Stimulated activated naive CD8-positive, alpha-beta T cell treated with anti-CD3 and anti-CD28 coated beads, Interleukin-15, amount 100 ng/mL, for 72 hours (primary cell): ENCODE data around the gene DBNDD2.

Source experiments
- ATAC-seq: fragments of 150-1000 bp; cut with Tn5 transposase; 2 replicates; pipeline ENCODE4 v1.10.0; 2021; ENCODE audit warnings: mild to moderate bottlenecking, moderate library complexity
- DNase-seq, 2 donors: peaks; one replicate each; pipeline ENCODE4 v3.0.0; 2021 to 2022
- H3K27ac Mint-ChIP-seq, 2 donors: one replicate each; pipeline ENCODE4 v1.8.0; 2022; ENCODE audit warnings: mild to moderate bottlenecking in 2 of 2, mixed read lengths in 2 of 2, moderate library complexity in 2 of 2
- H3K27me3 Mint-ChIP-seq: one replicate; pipeline ENCODE4 v1.8.0; 2022; ENCODE audit warnings: mixed read lengths
- H3K4me1 Mint-ChIP-seq: one replicate; pipeline ENCODE4 v1.8.0; 2022; ENCODE audit warnings: mild to moderate bottlenecking, mixed read lengths
- H3K4me3 Mint-ChIP-seq, 2 donors: one replicate each; pipeline ENCODE4 v1.8.0; 2022; ENCODE audit warnings: mild to moderate bottlenecking in 2 of 2, mixed read lengths in 2 of 2, moderate library complexity in 1 of 2
- H3K9me3 Mint-ChIP-seq, 2 donors: one replicate each; pipeline ENCODE4 v1.8.0; 2022; ENCODE audit warnings: mixed read lengths in 2 of 2

The DBNDD2 gene

DNA sequence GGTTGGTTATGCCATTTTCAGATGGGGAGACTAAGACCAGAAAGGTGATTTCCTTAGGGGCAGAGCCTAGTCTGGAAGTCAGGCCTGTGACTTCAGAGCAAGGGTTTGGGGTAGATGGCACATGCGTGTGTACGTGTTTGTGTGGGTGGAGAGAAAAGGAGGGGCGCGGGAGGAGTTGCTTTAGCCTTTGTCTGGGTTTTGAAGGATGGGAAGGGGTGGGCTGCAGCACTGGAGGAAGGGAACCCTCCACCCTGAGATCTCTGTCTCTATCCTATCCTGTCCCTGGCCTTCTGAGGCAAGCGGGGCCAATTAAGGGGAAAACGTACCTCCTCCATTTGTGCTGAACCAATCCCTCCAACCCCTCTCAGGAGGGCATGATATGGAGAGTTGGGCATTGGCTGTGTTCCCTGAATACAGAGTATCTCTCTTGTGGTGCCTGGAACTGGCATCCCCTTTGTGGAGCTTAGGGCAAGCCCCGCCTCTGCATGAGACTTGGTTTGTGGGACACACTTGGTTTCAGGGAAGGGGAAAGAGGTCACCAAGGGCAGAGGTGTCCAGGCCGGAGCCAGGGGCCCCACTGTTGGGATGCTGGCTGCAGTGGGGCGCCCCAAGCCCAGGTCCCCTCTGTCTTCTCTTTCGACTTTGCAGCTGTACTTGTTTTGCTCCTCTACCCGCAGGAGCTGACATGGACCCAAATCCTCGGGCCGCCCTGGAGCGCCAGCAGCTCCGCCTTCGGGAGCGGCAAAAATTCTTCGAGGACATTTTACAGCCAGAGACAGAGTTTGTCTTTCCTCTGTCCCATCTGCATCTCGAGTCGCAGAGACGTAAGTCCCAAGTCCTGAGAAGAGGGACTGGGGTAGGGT, at the start of gene DBNDD2:
Gene DBNDD2 (plus strand): TSS at position 507 of the 863 bp plus-strand sequence. CDS start 179 bp downstream, at position 686.
- Mint-ChIP-seq H3K27me3 (no peaks in the 10 kb centered on the region), H3K9me3 (no peaks in the 10 kb centered on the region), H3K27ac (peak within 1 kb of the TSS in 1 of 2 donors; percentile 92), H3K4me1 (peaks cover 35% of the 10 kb centered on the region), H3K4me3 (peak within 1 kb of the TSS; percentile 89 to 92)
- ATAC-seq (peak; percentile 46), DNase-seq (peak in 1 of 2 donors; percentile 28)

- Mint-ChIP-seq H3K27ac (peak overlapping the region in 1 of 2 donors; percentile 82), H3K27me3 (no peaks in the 10 kb centered on the region), H3K9me3 (no peaks in the 10 kb centered on the region), H3K4me3 (no peak overlapping the region), H3K4me1 (peaks cover 74% of the 10 kb centered on the region)
- ATAC-seq (no peak), DNase-seq (no peak)
These were observed 49.1 kb upstream of the DBNDD2 start for GRCh38 chr20:45359069-45359405.

DNA sequence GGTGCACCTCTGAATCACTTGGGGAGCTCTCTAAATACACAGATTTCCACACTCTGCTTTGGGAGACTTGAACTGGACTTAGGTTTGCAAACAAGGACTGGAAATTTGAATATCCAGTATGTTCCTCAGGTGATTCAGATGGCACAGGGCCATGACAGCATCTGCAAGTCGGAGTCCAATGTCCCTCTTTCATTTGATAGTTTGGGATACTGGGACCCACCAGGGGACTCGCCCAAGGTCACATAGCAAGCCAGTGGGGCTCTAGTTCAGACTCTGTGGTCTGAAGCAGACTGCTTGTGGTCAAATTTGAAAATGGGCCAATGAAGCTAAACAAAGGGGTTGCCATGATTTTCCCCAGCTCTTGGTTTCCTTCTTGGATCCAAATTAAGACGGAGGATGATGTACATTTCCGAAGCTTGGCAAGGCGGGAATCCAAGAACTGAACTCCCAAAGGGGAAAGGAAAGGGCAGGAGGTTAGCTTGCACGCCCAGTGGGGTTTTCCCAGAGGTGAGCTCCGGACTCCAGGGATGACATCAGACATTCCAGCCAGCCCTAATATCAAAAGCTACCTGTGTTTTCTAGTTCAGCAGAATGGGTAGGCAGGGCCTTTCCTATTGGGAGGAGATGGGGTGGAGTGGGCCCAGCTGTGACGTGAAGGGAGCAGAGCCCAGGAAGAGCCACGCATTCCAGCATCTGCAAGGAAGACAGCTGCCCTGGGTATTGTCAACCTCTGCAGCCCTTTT, 48.5 kb upstream of the DBNDD2 start:
- DNase-seq (no peak), ATAC-seq (no peak)
- Mint-ChIP-seq H3K4me3 (no peak overlapping the region), H3K27me3 (no peaks in the 10 kb centered on the region), H3K27ac (no peak overlapping the region), H3K9me3 (no peaks in the 10 kb centered on the region), H3K4me1 (peaks cover 74% of the 10 kb centered on the region)

- H3K27ac Mint-ChIP-seq: no peak overlapping the region
- no peaks in the 10 kb centered on the region for H3K9me3 Mint-ChIP-seq
- no peak overlapping the region for H3K4me3 Mint-ChIP-seq
- no peak for ATAC-seq
- no peaks in the 10 kb centered on the region for H3K27me3 Mint-ChIP-seq
- DNase-seq: no peak
- H3K4me1 Mint-ChIP-seq: peaks cover 73% of the 10 kb centered on the region
These were observed 46.3 kb upstream of the DBNDD2 start for GRCh38 chr20:45361793-45362192.

- Mint-ChIP-seq H3K27me3 (no peaks in the 10 kb centered on the region), H3K4me3 (peak within 1 kb of the TSS; percentile 99), H3K4me1 (peaks cover 73% of the 10 kb centered on the region), H3K9me3 (no peaks in the 10 kb centered on the region), H3K27ac (peak within 1 kb of the TSS; percentile 98)
- DNase-seq (peak; percentile 98 to 99), ATAC-seq (peak; percentile 92)
These were observed 45.1 kb upstream of the DBNDD2 start, which contains the start of gene SYS1 for GRCh38 chr20:45362804-45363610. SYS1 (plus strand) TSS chr20:45363156; CDS start chr20:45363532, 376 bp downstream.

DNA sequence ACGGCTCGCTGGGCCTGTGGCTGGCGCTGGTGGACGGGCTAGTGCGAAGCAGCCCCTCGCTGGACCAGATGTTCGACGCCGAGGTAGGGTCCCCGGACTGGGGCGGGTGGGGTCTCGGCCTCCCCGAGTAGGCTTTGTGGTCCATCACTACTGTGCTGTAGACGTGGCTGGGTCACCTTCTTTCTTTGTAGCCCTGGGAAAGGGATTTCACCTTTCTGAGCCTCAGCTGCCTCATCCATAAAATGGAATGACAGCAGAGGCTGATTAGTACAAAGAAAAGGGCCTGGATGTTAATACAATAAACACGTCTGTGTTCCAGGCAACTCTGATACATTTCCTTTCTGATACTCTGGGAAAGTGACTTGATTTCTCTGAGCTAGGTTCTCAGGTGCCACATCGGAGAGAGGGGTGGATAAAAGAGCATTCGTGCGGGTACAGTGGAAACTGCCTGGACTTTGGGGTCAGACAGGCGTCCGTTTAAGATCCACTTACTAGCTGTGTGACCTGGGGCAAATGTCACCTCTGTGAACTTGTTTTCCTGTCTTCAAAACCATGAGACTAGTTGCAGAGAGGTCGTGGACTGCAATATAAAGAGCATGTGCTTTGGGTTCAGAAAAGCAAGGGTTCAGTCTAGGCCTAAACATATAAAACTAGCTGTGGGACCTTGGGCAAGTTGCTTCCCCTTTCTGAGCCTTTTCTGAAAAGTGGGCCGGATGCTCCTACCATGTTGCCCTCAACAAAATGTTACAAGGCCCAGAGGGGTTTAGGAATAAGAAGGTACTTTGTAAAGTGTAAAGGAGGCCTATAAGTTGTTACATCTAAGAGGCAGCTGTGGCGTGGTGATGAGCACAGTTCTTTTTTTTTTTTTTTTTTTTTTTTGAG, 44.2 kb upstream of the DBNDD2 start:
- Mint-ChIP-seq H3K4me3 (peak overlapping the region; percentile 99), H3K27me3 (no peaks in the 10 kb centered on the region), H3K4me1 (peaks cover 73% of the 10 kb centered on the region), H3K27ac (peak overlapping the region; percentile 98), H3K9me3 (no peaks in the 10 kb centered on the region)
- DNase-seq (no peak), ATAC-seq (no peak)

DNA sequence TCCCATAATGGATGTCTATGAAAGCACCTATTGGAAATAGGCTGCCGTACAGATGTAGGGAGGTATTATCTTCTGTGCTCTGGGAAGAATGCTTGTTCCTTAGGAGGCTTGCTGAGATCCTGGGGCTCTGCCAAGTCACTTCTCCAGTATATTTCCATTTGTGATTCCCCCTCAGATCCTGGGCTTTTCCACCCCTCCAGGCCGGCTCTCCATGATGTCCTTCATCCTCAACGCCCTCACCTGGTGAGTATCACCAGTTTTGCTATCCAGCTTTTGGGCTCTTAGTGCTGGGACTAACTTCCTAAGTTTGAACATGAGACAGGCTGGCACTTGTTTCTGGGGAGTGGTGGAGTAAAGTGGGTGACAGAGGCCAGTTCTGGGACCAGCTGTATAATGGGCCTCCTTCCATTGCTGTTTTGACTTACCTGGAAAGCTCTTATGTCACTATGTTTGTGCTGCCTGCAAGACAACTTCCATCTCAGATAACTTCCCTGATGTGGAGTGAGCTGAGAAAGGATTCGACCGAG, 42.6 kb upstream of the DBNDD2 start:
- Mint-ChIP-seq H3K4me3 (no peak overlapping the region), H3K9me3 (no peaks in the 10 kb centered on the region), H3K27ac (no peak overlapping the region), H3K4me1 (peaks cover 62% of the 10 kb centered on the region), H3K27me3 (no peaks in the 10 kb centered on the region)
- no peak for DNase-seq
- ATAC-seq: no peak

- no peak overlapping the region for H3K27ac Mint-ChIP-seq
These were observed 41.9 kb upstream of the DBNDD2 start for GRCh38 chr20:45366192-45366591.

GRCh38 chr20:45366631-45367030, 41.5 kb upstream of the DBNDD2 start:
- no peaks in the 10 kb centered on the region for H3K27me3 Mint-ChIP-seq
- DNase-seq (no peak), ATAC-seq (no peak)
- peak overlapping the region in 1 of 2 donors; percentile 10 for H3K27ac Mint-ChIP-seq
- no peak overlapping the region for H3K4me3 Mint-ChIP-seq
- peaks cover 64% of the 10 kb centered on the region for H3K4me1 Mint-ChIP-seq
- no peaks in the 10 kb centered on the region for H3K9me3 Mint-ChIP-seq

More at GRCh38 chr20:45366192-45366591, 41.9 kb upstream of the DBNDD2 start:
- ATAC-seq: no peak
- Mint-ChIP-seq H3K27me3 (no peaks in the 10 kb centered on the region), H3K4me1 (peaks cover 62% of the 10 kb centered on the region), H3K4me3 (no peak overlapping the region), H3K9me3 (no peaks in the 10 kb centered on the region)
- no peak for DNase-seq

- H3K4me3 Mint-ChIP-seq: no peak overlapping the region
- ATAC-seq (no peak), DNase-seq (no peak)
- H3K4me1 Mint-ChIP-seq: peaks cover 69% of the 10 kb centered on the region
- H3K27ac Mint-ChIP-seq: no peak overlapping the region
- no peaks in the 10 kb centered on the region for H3K27me3 Mint-ChIP-seq
- H3K9me3 Mint-ChIP-seq: no peaks in the 10 kb centered on the region
These were observed 41.0 kb upstream of the DBNDD2 start for GRCh38 chr20:45367126-45367525.

DNA sequence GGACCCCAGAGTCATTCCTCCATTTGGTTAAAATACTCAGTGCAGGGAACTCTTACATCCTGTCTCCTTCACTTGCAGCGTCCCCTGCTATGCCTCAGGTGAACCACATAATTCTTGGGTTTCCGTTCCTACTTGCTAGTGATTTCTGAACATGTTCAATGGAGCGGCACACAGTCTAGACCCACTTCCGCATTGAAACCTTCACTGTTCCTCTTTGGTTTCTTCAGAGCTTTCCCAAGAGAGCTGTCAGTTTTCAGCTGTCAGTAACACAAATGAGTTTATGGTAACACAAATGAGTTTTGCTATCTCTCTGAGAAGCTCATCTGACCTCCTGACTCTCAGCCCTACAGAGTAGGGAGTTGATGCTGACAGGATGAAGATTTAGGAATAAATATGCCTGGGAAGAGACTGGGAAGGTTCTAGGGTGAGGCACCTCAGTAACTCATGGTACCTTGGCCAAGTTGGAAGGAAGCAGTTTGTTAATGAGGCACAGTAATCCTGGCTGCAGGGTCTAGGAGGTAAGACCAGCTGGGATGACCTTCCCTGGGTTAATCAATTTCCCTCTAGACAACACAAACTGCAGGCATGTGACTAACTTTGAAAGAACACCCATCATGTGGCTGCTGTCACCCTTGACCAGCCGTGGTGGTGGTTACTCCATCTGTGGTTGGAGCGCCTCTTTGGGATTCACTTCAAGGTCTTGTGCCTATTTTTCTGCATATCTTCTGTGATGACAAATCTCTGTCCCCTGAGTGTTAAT, 39.7 kb upstream of the DBNDD2 start:
- H3K4me1 Mint-ChIP-seq: peaks cover 73% of the 10 kb centered on the region
- peak; percentile 72 for ATAC-seq
- no peak overlapping the region for H3K27ac Mint-ChIP-seq
- no peaks in the 10 kb centered on the region for H3K9me3 Mint-ChIP-seq
- H3K27me3 Mint-ChIP-seq: no peaks in the 10 kb centered on the region
- peak in 1 of 2 donors; percentile 31 for DNase-seq
- peak overlapping the region; percentile 12 to 40 for H3K4me3 Mint-ChIP-seq

DNA sequence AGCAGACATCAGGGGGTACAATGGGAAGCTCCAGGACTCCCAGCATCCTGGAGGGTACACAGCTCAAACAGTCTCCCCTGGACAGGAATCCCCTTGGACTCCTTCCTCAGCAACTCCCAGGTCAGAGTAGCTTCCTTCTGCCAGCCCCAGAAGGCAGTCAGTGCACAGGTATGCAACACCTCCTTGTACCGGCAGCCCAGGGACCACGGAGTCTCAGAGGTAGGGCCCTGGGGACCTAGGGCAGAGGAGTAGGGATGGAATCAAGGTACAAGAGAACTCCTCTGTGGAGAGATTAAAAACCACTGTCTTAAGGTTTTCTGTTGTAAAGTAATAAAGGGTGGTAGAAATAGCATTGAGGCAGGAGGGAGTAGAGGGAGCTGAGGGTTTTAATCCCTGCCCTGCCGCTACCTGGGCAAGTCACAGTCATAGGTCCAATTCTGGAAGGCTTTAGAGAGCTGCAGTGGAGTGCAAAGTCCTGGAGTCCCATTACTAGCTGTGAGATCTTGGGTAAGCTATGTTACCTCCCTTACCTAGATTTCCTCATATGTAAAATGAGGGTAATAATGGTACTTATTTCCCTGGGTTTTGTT, 37.4 kb upstream of the DBNDD2 start:
- H3K4me1 Mint-ChIP-seq: peaks cover 63% of the 10 kb centered on the region
- H3K27ac Mint-ChIP-seq: no peak overlapping the region
- H3K4me3 Mint-ChIP-seq: no peak overlapping the region
- H3K27me3 Mint-ChIP-seq: no peaks in the 10 kb centered on the region
- no peak for ATAC-seq
- no peak for DNase-seq
- no peaks in the 10 kb centered on the region for H3K9me3 Mint-ChIP-seq

GRCh38 chr20:45372241-45372640, 35.8 kb upstream of the DBNDD2 start:
- DNase-seq (no peak), ATAC-seq (no peak)
- Mint-ChIP-seq H3K27ac (no peak overlapping the region), H3K9me3 (no peaks in the 10 kb centered on the region), H3K4me3 (peak overlapping the region; percentile 48 to 84), H3K4me1 (peaks cover 51% of the 10 kb centered on the region), H3K27me3 (no peaks in the 10 kb centered on the region)
